A673 (cell line): ENCODE results near the gene FBLIM1. TPM values are rescaled to one million over a fixed set of nuclear protein-coding genes. Genes with fewer than 3 reads are reported as not detected.

ENCODE experiments used
- BruUV-seq: library from RNA; stranded (reverse); fragments of 400-500 nt; replicated peaks from 2 replicates; lab custom pipeline; 2021; lab: Mats Ljungman, UMichigan
- CTCF ChIA-PET: fragments of 300-600 bp; sonication (Branson Sonifier 250); formaldehyde crosslinking; loops from one replicate; lab custom pipeline; 2022; ENCODE audit warnings: antibody characterized with exemption; lab: Charles Lee
- POLR2A ChIA-PET: fragments of 300-600 bp; sonication (Branson Sonifier 250); formaldehyde crosslinking; loops from one replicate; lab custom pipeline; 2022; ENCODE audit warnings: antibody characterized with exemption; ENCODE audit not compliant: low non-redundant PET; lab: Charles Lee
- DNase-seq: peaks from one replicate; pipeline ENCODE4 v3.0.0-alpha.2; 2015; ENCODE audit warnings: low spot score
- H3K27ac ChIP-seq: fragments of 200-600 bp; sonication (generic); 2 replicates; pipeline ENCODE4 v1.5.1; 2016; ENCODE audit warnings: mixed run types, low read depth, mild to moderate bottlenecking, mixed read lengths, antibody characterized with exemption, low read length; ENCODE audit not compliant: poor library complexity, severe bottlenecking
- H3K27me3 ChIP-seq: fragments of 200-600 bp; sonication (generic); replicated peaks from 2 replicates; pipeline ENCODE4 v1.6.1; 2017; ENCODE audit warnings: mixed run types, low read depth, mild to moderate bottlenecking, mixed read lengths, antibody characterized with exemption, low read length; ENCODE audit not compliant: insufficient read depth, poor library complexity
- H3K36me3 ChIP-seq: fragments of 200-600 bp; sonication (generic); 2 replicates; pipeline ENCODE4 v1.6.1; 2016; ENCODE audit warnings: mixed run types, mild to moderate bottlenecking, mixed read lengths, antibody characterized with exemption, low read length; ENCODE audit not compliant: insufficient read depth, poor library complexity, severe bottlenecking
- H3K4me1 ChIP-seq: fragments of 200-600 bp; sonication (generic); 2 replicates; pipeline ENCODE4 v1.6.1; 2017; ENCODE audit warnings: mixed run types, mild to moderate bottlenecking, mixed read lengths, antibody characterized with exemption, low read length; ENCODE audit not compliant: insufficient read depth, poor library complexity, severe bottlenecking
- H3K4me3 ChIP-seq: fragments of 200-600 bp; sonication (generic); 2 replicates; pipeline ENCODE4 v1.5.1; 2016; ENCODE audit warnings: low read depth, mixed run types, mild to moderate bottlenecking, mixed read lengths, low read length; ENCODE audit not compliant: poor library complexity, severe bottlenecking
- H3K9me3 ChIP-seq: fragments of 200-600 bp; sonication (generic); 2 replicates; pipeline ENCODE4 v1.6.1; 2016; ENCODE audit warnings: mixed run types, low read depth, mild to moderate bottlenecking, mixed read lengths, antibody characterized with exemption, low read length; ENCODE audit not compliant: poor library complexity, severe bottlenecking
- CTCF ChIP-seq: fragments of 300-800, 200-600 bp; sonication (generic); conservative IDR thresholded peaks from 2 replicates; pipeline ENCODE4 v1.5.1; 2017; ENCODE audit warnings: low read depth, mild to moderate bottlenecking, antibody characterized with exemption, low read length, moderate library complexity, mixed read lengths
- EZH2 ChIP-seq: fragments of 200-600 bp; sonication (generic); IDR thresholded peaks from 2 replicates; pipeline ENCODE4 v1.6.1; 2017; ENCODE audit warnings: borderline replicate concordance, low read depth, mild to moderate bottlenecking, mixed read lengths, antibody characterized with exemption, low read length; ENCODE audit not compliant: poor library complexity, severe bottlenecking
- intact Hi-C: fragments of 100-400 bp; cut with micrococcal nuclease; formaldehyde crosslinking; loops from one replicate; pipeline ENCODE4 v1.10.0; 2022; ENCODE audit not compliant: unreplicated experiment
- total RNA-seq: library from RNA; stranded (reverse); gene quantifications from 2 replicates; pipeline ENCODE4 v1.2.3, GENCODE V29; 2021

The FBLIM1 gene
- total RNA-seq, 1 experiment from 2014 or later = 39.3 TPM

GRCh38 chr1:15767941-15768340, 9.3 kb downstream of the FBLIM1 start:
- H3K27me3 ChIP-seq = no peaks in the 10 kb centered on the region
- DNase-seq = no peak
- peaks cover 23% of the 10 kb centered on the region for H3K36me3 ChIP-seq
- no TSS peak for BruUV-seq
- H3K4me1 ChIP-seq = no peaks in the 10 kb centered on the region
- no peaks in the 10 kb centered on the region for H3K9me3 ChIP-seq
- TF ChIP-seq EZH2 (no peak), CTCF (no peak)
- CTCF ChIA-PET = interaction anchor here (0.5 kb wide), 1 partner anchor 15 kb away, joined by 6 read pairs; no protein-coding TSS in a partner anchor
- POLR2A ChIA-PET = no interaction called here
- no peak overlapping the region for H3K27ac ChIP-seq
- no peak overlapping the region for H3K4me3 ChIP-seq
- intact Hi-C loops = no loop called here

DNA sequence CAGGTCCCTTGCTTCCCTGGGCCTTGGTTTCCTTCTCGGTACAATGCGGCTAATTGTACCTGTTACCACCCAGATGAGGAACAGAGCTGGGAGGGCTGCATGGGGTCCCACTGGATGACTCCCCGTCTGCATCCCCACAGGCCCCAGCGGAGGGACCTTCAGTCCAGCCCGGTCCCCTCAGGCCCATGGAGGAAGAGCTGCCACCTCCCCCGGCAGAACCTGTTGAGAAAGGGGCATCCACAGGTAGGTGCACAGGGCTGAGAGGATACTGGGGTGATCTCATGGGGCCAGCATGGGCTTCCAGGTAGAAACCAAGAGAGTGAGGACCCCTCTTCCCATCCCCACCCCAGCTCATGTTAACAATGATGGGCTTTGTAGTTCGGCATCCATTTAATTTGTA, 9.8 kb downstream of the FBLIM1 start:
- POLR2A ChIA-PET = no interaction called here
- intact Hi-C loops = no loop called here
- H3K27ac ChIP-seq = no peak overlapping the region

DNA sequence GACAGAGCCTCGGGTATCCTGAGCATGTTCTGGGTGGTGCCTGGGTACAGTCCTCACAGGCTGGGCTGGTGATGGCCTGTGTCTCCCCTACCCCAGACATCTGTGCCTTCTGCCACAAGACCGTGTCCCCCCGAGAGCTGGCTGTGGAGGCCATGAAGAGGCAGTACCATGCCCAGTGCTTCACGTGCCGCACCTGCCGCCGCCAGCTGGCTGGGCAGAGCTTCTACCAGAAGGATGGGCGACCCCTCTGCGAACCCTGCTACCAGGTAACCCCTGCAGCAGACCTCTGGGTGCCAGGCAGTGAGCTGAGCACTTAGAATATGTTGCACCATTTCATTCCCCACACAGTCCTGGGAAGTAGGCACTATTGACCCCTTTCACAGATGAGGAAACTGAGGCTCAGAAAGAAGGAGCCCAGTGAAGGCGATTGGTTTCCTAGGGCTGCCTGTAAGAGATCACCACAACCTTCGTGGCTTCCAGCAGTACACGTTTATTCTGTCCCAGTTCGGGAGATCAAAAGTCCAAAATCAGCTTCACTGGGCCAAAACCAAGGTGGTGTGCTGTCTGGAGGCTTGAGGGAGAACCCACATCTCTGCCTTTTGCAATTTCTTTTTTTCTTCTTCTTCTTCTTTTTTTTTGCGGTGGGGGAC, 11.8 kb downstream of the FBLIM1 start:
- POLR2A ChIA-PET = interaction anchor here (0.6 kb wide), 1 partner anchor 502 kb away, joined by 4 read pairs; no protein-coding TSS in a partner anchor
- no TSS peak for BruUV-seq
- no peak overlapping the region for H3K27ac ChIP-seq
- H3K27me3 ChIP-seq = no peaks in the 10 kb centered on the region
- CTCF ChIA-PET = interaction anchor here (0.6 kb wide), 1 partner anchor 32 kb away, joined by 4 read pairs; no protein-coding TSS in a partner anchor
- H3K36me3 ChIP-seq = peaks cover 27% of the 10 kb centered on the region
- intact Hi-C loops = no loop called here
- H3K4me3 ChIP-seq = no peak overlapping the region
- no peak for DNase-seq
- TF ChIP-seq EZH2 (no peak), CTCF (no peak)
- no peaks in the 10 kb centered on the region for H3K4me1 ChIP-seq
- no peaks in the 10 kb centered on the region for H3K9me3 ChIP-seq

More for the DNA sequence above, 9.8 kb downstream of the FBLIM1 start:
- BruUV-seq = no TSS peak
- TF ChIP-seq CTCF (no peak), EZH2 (no peak)
- CTCF ChIA-PET = no interaction called here
- H3K9me3 ChIP-seq = no peaks in the 10 kb centered on the region
- H3K27me3 ChIP-seq = no peaks in the 10 kb centered on the region
- H3K36me3 ChIP-seq = peaks cover 23% of the 10 kb centered on the region
- DNase-seq = no peak
- H3K4me1 ChIP-seq = no peaks in the 10 kb centered on the region
- no peak overlapping the region for H3K4me3 ChIP-seq
